ENCODE results near the gene PSMB8. TPM values are rescaled to one million over a fixed set of nuclear protein-coding genes. Genes with fewer than 3 reads are reported as not detected.

PSMB8 gene
- total RNA-seq, 2 donors from 2014 or later: 286 to 344 TPM

DNA sequence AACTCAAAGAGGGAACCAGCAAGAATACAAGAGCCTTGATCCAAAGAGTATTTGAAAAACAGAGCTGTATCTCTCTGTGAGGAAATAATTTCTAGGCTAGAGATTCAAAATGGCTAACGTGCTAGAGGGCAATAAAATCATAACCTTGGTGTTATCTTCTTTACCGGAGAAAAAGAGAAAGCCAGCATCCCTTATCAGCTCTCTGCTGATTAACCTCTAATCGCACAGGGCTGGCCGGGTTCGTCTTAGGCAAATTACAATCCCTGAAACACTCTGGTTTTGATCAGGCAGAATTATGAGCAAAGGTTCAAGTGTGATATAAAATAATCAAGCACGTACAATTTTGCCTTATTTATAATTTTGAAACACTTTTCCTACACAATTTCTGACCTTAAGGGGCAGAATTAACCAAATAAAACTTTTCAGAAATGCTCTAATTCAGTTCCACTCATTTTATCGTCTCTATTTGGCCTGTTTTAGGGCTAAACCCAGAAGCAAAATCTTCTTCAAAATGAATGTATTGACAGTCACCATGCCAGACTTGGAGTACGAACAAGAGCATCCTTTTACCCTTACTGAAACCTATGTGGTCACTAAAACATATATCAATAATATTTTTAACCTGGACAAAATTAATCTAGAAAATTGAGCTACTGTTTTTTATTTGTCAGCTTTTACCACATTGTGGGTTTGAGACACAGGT, 23.9 kb upstream of the PSMB8 start:
- peaks cover 6% of the 10 kb centered on the region for H3K36me3 Mint-ChIP-seq (ENCODE audit: low read depth)
- H3K4me3 Mint-ChIP-seq: peak overlapping the region; percentile 25
- peak; percentile 23 for ATAC-seq (replicated peaks)
- H3K4me1 Mint-ChIP-seq: peaks cover 20% of the 10 kb centered on the region
- peak overlapping the region; percentile 36 for H3K27ac Mint-ChIP-seq
- no peaks in the 10 kb centered on the region for H3K9me3 Mint-ChIP-seq
- peaks cover 4% of the 10 kb centered on the region for H3K27me3 Mint-ChIP-seq

GRCh38 chr6:32867022-32867477, 23.2 kb upstream of the PSMB8 start:
- Mint-ChIP-seq H3K9me3 (no peaks in the 10 kb centered on the region), H3K27me3 (peaks cover 4% of the 10 kb centered on the region), H3K27ac (peak overlapping the region; percentile 36), H3K4me1 (peaks cover 20% of the 10 kb centered on the region), H3K36me3 (ENCODE audit: low read depth) (peaks cover 12% of the 10 kb centered on the region), H3K4me3 (peak overlapping the region; percentile 25)
- peak; percentile 29 for ATAC-seq (replicated peaks)

DNA sequence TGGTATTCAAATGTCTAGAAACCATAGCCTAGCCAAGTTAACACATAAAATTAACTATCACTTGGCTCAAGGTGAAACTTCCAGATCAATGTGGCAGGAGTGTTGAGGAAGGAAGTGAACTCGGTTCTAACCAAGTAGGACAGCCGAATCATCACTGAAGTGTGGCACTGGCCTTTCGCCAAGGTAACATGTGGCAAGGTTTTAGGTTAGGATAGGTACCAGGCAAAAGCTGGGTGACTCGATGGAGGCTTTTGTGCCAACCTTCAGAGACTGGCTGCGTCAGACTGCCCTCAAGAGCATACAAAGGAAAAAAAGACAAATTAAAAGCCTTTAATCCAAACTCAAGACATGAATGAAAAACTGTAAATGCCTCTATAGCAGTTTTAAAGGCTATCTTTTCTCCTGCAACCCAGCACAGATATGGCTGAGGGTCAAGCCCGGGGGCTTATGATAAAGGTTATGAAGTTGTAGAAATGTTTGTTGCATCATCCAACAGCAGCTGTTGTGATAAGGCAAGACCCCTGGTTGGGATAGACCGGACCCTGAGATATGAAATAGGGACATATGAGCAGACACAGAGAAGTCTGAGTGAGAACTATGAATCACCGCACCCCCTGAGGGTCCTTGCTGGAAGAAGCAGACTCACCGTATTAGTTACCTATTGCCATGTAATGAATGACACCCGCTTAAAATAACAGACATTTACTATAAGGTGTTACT, 22.0 kb upstream of the PSMB8 start:
- Mint-ChIP-seq H3K4me3 (no peak overlapping the region), H3K36me3 (ENCODE audit: low read depth) (peaks cover 23% of the 10 kb centered on the region), H3K27me3 (peaks cover 4% of the 10 kb centered on the region), H3K4me1 (peaks cover 23% of the 10 kb centered on the region), H3K27ac (peak overlapping the region; percentile 52), H3K9me3 (no peaks in the 10 kb centered on the region)
- ATAC-seq (replicated peaks): no peak

DNA sequence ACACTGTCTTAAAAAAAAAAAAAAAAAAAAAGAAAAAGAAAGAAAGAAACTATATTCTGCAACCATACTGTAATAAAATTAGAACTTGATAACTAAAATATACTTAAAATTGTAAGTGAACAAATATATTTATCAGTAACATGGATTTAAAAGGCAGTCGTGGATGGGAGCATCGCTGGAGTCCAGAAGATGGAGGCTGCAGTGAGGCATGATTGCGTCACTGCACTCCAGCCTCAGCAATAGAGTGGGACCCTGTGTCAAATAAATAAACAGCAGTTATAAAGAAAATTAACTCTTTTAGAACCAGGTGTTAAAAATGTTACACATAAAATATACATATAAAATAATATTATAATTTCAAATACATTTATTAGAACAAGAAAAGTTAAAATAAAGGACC, 18.9 kb upstream of the PSMB8 start:
- Mint-ChIP-seq H3K36me3 (ENCODE audit: low read depth) (peaks cover 55% of the 10 kb centered on the region), H3K9me3 (no peaks in the 10 kb centered on the region), H3K4me3 (no peak overlapping the region), H3K27ac (no peak overlapping the region), H3K27me3 (no peaks in the 10 kb centered on the region), H3K4me1 (peaks cover 34% of the 10 kb centered on the region)
- no peak for ATAC-seq (replicated peaks)

DNA sequence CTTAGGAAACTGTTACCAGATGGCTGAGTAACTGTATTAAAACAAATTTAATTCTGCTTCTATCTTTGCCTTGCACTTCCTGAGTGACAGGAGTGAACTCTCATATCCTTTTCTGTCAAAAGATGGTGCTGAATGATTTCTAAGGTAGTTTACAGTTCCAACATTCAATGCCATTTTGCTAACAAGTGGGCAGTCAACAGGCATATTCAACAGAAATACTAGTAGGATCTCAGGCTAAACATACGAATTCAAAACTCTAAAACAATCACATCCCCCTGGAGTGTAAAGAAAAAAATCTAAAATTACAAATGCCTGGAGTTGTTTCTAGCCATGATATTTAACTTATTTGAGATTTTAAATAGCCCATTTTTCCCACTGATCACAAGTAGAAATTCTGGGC, 16.8 kb upstream of the PSMB8 start:
- H3K4me1 Mint-ChIP-seq: peaks cover 44% of the 10 kb centered on the region
- peaks cover 75% of the 10 kb centered on the region for H3K36me3 Mint-ChIP-seq (ENCODE audit: low read depth)
- H3K27me3 Mint-ChIP-seq: no peaks in the 10 kb centered on the region
- peak overlapping the region; percentile 53 for H3K27ac Mint-ChIP-seq
- no peak for ATAC-seq (replicated peaks)
- no peaks in the 10 kb centered on the region for H3K9me3 Mint-ChIP-seq
- no peak overlapping the region for H3K4me3 Mint-ChIP-seq

GRCh38 chr6:32858194-32858593, 14.3 kb upstream of the PSMB8 start:
- peaks cover 39% of the 10 kb centered on the region for H3K4me1 Mint-ChIP-seq
- no peak for ATAC-seq (replicated peaks)
- H3K36me3 Mint-ChIP-seq (ENCODE audit: low read depth): peaks cover 93% of the 10 kb centered on the region
- peak overlapping the region; percentile 67 for H3K27ac Mint-ChIP-seq
- no peaks in the 10 kb centered on the region for H3K9me3 Mint-ChIP-seq
- no peaks in the 10 kb centered on the region for H3K27me3 Mint-ChIP-seq
- peak overlapping the region; percentile 95 for H3K4me3 Mint-ChIP-seq

DNA sequence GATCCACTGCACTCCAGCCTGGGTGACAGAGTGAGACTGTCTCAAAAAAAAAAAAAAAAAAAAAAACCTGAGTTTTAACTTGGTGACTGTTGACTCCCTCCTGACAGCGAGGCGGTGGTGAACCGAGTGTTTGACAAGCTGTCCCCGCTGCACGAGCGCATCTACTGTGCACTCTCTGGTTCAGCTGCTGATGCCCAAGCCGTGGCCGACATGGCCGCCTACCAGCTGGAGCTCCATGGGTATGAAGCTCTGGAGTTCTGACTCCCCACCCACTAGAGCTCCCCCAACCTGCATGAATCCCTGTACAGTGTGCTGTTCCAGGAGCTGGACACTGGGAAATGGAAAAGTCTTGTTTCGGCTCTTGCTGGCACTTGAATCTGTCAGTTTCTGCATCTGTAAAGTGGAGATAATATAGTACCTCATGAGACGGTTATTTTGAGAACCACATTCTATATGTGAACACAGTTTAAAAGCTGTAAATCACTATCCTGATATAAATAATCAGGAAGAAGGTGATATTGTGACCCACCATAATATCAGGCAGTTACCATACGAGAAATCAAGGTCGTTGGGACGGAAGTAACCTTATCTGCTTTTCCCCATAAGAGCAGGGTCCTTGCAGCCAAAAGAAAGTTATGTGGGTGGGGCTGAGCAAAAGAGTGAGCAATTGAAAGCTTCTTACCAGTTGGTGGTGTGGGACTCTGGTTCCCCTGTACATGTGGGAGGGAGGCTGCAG, 13.5 kb upstream of the PSMB8 start:
- Mint-ChIP-seq H3K9me3 (no peaks in the 10 kb centered on the region), H3K36me3 (ENCODE audit: low read depth) (peaks cover 95% of the 10 kb centered on the region), H3K4me3 (peak overlapping the region; percentile 95), H3K4me1 (peaks cover 39% of the 10 kb centered on the region), H3K27ac (peak overlapping the region; percentile 67), H3K27me3 (no peaks in the 10 kb centered on the region)
- ATAC-seq (replicated peaks): no peak

GRCh38 chr6:32855467-32856174, 11.8 kb upstream of the PSMB8 start:
- H3K4me1 Mint-ChIP-seq: peaks cover 40% of the 10 kb centered on the region
- no peak for ATAC-seq (replicated peaks)

DNA sequence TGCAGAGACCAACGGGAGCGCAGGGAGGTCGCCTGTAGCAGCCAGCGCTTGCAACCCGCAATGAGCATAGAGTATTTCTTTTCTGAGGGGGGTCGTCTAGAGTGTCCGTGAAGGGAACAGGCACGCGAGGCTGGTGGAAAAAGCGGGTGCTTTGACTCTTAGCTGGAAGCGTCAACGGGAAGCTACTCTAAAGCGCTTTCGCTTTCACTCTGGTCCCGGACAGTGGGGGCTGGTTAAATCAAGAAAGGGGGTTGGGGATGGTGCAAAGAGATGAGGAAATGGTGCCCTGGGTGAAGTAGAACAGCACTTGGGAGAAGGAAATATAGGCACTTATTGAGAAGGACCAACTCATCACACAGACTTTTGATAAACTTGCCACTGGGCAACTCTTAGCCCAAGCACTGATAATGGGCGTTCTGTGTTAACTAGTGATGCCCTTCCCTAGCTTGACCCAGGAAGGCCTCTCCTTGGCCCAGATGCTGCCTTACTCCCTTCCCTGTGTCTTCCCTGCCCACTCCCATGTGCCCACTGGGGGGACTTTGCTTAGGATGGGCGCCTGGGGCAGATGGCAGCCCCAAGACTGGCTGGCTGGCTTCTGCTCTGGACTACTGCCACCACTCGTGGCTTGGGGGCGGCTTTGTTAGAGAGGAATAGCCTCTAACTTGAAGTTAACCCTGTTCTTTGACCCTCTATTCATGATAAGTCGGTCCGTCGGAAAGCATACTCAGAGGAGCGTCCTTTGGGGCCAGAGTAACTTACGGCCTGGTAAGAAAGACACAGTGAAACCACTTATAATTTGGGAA, 10.7 kb upstream of the PSMB8 start:
- ATAC-seq (replicated peaks): peak; percentile 22
- H3K4me1 Mint-ChIP-seq: peaks cover 45% of the 10 kb centered on the region
- H3K27me3 Mint-ChIP-seq: no peaks in the 10 kb centered on the region
- H3K9me3 Mint-ChIP-seq: no peaks in the 10 kb centered on the region
- peak overlapping the region; percentile 95 for H3K4me3 Mint-ChIP-seq
- peaks cover 95% of the 10 kb centered on the region for H3K36me3 Mint-ChIP-seq (ENCODE audit: low read depth)
- peak overlapping the region; percentile 93 for H3K27ac Mint-ChIP-seq

More at GRCh38 chr6:32855467-32856174, 11.8 kb upstream of the PSMB8 start:
- Mint-ChIP-seq H3K27me3 (no peaks in the 10 kb centered on the region), H3K27ac (peak overlapping the region; percentile 93), H3K4me3 (peak overlapping the region; percentile 95), H3K36me3 (ENCODE audit: low read depth) (peaks cover 95% of the 10 kb centered on the region), H3K9me3 (no peaks in the 10 kb centered on the region)

DNA sequence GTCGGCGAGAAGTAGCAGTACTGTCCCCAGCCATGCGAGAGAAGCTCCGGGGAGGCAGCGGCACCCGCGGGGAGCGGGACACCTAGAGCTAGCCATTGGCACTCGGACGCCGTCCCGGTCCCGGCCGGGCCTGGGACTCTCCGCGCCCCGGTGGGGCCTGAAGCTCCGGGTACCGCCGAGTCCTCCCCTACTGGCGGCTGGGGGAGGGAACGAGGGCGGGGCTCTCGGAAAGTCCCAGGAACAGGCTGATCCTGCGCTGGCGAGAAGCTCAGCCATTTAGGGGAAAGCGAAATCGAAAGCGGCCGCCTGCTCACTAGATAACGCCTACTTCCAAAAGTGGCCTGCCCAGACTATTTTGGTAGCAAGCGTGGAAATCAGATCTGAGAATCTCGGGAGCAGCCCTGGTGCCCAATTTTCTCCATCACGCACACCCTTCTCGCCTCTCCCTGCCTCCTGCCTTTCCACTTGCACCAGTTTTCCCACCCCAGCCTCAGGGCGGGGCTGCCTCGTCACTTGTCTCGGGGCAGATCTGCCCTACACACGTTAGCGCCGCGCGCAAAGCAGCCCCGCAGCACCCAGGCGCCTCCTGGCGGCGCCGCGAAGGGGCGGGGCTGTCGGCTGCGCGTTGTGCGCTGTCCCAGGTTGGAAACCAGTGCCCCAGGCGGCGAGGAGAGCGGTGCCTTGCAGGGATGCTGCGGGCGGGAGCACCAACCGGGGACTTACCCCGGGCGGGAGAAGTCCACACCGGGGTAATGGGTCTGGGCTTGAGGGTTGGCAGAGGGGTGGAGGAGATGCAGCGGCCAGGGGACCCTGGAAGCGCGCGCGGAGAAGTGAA, 9.9 kb upstream of the PSMB8 start, which contains the start of the genes PSMB9 and TAP1:
Gene PSMB9, plus strand, starts transcription at position 652 of the 835 bp plus-strand sequence. Its CDS starts 38 bp downstream, at position 690.
Gene TAP1, minus strand, starts transcription at position 164 of the 835 bp plus-strand sequence. Its CDS starts 68 bp downstream, at position 96.
- H3K9me3 Mint-ChIP-seq: no peaks in the 10 kb centered on the region
- peak within 1 kb of the TSS; percentile 95 for H3K4me3 Mint-ChIP-seq
- peaks cover 95% of the 10 kb centered on the region for H3K36me3 Mint-ChIP-seq (ENCODE audit: low read depth)
- peak; percentile 84 for ATAC-seq (replicated peaks)
- H3K4me1 Mint-ChIP-seq: peaks cover 48% of the 10 kb centered on the region
- H3K27me3 Mint-ChIP-seq: no peaks in the 10 kb centered on the region
- peak within 1 kb of the TSS; percentile 93 for H3K27ac Mint-ChIP-seq

DNA sequence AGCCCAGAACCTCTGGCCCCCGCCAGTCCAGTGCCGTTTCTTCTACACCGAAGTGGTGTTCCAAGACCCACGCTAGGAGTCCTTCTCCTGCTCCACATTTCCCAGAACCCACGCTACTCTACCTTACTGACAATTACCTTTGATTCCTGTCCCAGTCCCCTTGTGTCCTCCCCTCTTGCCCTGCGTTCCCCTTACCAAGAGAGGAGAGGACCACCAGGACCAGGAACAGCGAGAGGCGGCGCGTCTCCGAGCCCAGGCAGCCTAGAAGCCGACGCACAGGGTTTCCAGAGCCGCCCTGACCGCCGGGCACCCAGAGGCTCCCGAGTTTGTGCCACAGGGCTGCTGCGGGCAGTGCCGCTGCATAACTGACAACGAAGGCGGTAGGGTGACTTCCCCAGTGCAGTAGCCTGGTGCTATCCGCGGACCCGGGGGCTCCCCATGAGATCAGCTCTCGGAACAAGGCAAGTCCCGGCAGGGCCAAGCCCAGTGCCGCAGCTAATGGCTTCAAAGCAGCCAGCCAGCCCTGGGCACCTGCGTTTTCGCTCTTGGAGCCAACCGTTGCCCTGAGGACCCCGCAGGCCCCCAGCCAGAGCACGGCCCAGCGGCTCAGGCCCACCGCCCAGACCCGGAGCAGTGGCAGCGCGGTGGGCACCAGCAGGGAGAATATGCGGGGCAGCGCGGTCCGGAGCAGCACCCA, 9.1 kb upstream of the PSMB8 start:
- Mint-ChIP-seq H3K36me3 (ENCODE audit: low read depth) (peaks cover 95% of the 10 kb centered on the region), H3K27me3 (no peaks in the 10 kb centered on the region), H3K27ac (peak overlapping the region; percentile 93), H3K9me3 (peaks cover 2% of the 10 kb centered on the region), H3K4me3 (peak overlapping the region; percentile 95), H3K4me1 (peaks cover 51% of the 10 kb centered on the region)
- peak; percentile 69 for ATAC-seq (replicated peaks)
